ENCODE measurements around the gene ARL10. TPM values are rescaled to one million over a fixed set of nuclear protein-coding genes. Genes with fewer than 3 reads are reported as not detected.
A peak's percentile ranks its signal among the peaks of the same experiment; 100 is the strongest.

Gene ARL10
- total RNA-seq, 2 donors from 2014 or later, result 10.2 to 11.4 TPM

- peaks cover 4% of the 10 kb centered on the region for H3K4me1 Mint-ChIP-seq
- WGBS, 2 experiments (ENCODE audit: insufficient coverage in 1 of 2, insufficient read length in 1 of 2), result 83 to 100% methylated on average over 1 to 3 of the region's 3 CpGs
- no peak overlapping the region for H3K27ac ChIP-seq (ENCODE audit: low read depth, low read length)
- peak overlapping the region; percentile 95 for H3K4me3 ChIP-seq (ENCODE audit: low read length)
- no peaks in the 10 kb centered on the region for H3K27me3 ChIP-seq (ENCODE audit: control insufficient read depth, insufficient read depth, low read length, poor library complexity, severe bottlenecking)
- no peak for TF ChIP-seq CTCF (conservative IDR thresholded peaks at IDR 0.05)
- no peak for DNase-seq
- H3K9me3 ChIP-seq (ENCODE audit: control insufficient read depth, low read length), result peaks cover 13% of the 10 kb centered on the region
- peak overlapping the region; percentile 88 for H3K9ac ChIP-seq (ENCODE audit: extremely low read depth, low read length, poor library complexity, severe bottlenecking)
- H3K4me3 Mint-ChIP-seq, result peak overlapping the region; percentile 63
- peaks cover 9% of the 10 kb centered on the region for H3K27me3 Mint-ChIP-seq (ENCODE audit: insufficient read depth)
- no peak overlapping the region for H3K27ac Mint-ChIP-seq
- H3K36me3 ChIP-seq (ENCODE audit: control insufficient read depth, insufficient read depth, low read length), result peaks cover 30% of the 10 kb centered on the region
- H3K36me3 Mint-ChIP-seq (ENCODE audit: low read depth), result peaks cover 11% of the 10 kb centered on the region
- peaks cover 26% of the 10 kb centered on the region for H3K9me3 Mint-ChIP-seq
- H3K4me1 ChIP-seq (ENCODE audit: control insufficient read depth, insufficient read depth, low read length), result peaks cover 3% of the 10 kb centered on the region
Measured at GRCh38 chr5:176414704-176415103, 49.4 kb downstream of the ARL10 start.

GRCh38 chr5:176415240-176415951 lies 50.1 kb downstream of the ARL10 start:
- Mint-ChIP-seq H3K27ac (peak overlapping the region; percentile 61), H3K36me3 (ENCODE audit: low read depth) (peaks cover 6% of the 10 kb centered on the region), H3K4me1 (peaks cover 4% of the 10 kb centered on the region), H3K9me3 (peaks cover 32% of the 10 kb centered on the region), H3K4me3 (peak overlapping the region; percentile 63), H3K27me3 (ENCODE audit: insufficient read depth) (peaks cover 9% of the 10 kb centered on the region)
- peaks cover 23% of the 10 kb centered on the region for H3K36me3 ChIP-seq (ENCODE audit: control insufficient read depth, insufficient read depth, low read length)
- H3K27ac ChIP-seq (ENCODE audit: low read depth, low read length), result no peak overlapping the region
- no peaks in the 10 kb centered on the region for H3K27me3 ChIP-seq (ENCODE audit: control insufficient read depth, insufficient read depth, low read length, poor library complexity, severe bottlenecking)
- H3K4me3 ChIP-seq (ENCODE audit: low read length), result peak overlapping the region; percentile 95
- peak overlapping the region; percentile 88 for H3K9ac ChIP-seq (ENCODE audit: extremely low read depth, low read length, poor library complexity, severe bottlenecking)
- peaks cover 20% of the 10 kb centered on the region for H3K9me3 ChIP-seq (ENCODE audit: control insufficient read depth, low read length)
- DNase-seq, result no peak
- whole genome bisulfite sequencing, 2 experiments (ENCODE audit: insufficient coverage in 1 of 2, insufficient read length in 1 of 2), result 81 to 83% methylated on average over 6 to 12 of the region's 13 CpGs
- TF ChIP-seq CTCF (conservative IDR thresholded peaks at IDR 0.05), result no peak
- H3K4me1 ChIP-seq (ENCODE audit: control insufficient read depth, insufficient read depth, low read length), result peaks cover 3% of the 10 kb centered on the region

DNA sequence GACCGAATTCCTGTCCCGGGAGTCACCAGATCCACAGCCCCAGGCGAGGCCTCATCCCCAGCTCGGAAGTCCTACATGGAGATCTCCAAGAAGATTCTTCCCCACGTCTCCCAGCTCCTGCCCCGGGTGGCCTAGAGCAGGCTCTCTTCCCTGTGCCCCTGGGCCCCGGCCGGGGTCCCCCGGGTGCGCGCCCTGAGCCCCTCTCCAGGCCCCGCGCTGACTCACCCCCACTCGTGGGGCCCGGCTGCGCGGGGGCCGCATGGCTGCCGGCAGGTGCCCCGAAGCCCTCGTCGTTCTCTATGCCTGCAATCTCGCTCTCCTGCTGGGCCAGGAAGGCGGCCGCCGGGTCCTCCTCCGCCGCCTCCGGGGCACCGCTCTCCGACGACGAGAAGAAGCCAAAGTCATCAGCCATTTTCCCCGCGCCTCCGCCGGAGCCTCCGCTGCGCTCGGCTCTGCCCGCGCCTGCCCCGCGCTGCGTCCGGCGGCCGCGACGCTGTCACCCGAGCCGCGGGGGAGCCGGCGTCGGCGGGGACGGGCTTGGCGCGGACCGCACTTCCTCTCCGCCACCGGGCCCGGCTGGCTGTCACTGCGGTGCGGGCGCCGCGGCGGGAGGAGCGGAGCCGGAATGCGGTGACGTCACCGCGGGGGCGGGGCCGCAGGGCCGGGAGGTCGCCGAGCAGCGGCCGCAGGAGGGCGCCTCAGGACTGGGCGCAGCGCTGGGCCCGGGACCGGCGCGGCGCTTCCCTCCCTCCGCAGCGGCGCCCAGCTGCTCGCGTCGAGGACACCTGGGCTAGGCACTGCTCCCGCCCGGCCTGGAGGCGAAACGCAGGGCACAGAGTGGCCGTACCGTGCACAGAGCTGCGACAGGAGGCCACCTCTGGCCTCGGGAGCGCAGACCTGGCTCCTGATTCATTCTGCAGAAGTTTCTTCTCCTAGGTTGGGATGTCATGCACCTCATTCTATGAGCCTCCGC lies 51.0 kb downstream of the ARL10 start, which contains the start of gene CLTB:
TSS of gene CLTB (minus strand) at position 588 of the 973 bp plus-strand sequence. CDS start at position 412, 176 bp downstream.
- 3 to 10% methylated on average over 18 to 107 of the region's 107 CpGs for WGBS, 2 experiments (ENCODE audit: insufficient coverage in 1 of 2, insufficient read length in 1 of 2)

More for the DNA sequence above, 51.0 kb downstream of the ARL10 start, which contains the start of gene CLTB:
- Mint-ChIP-seq H3K4me1 (peaks cover 6% of the 10 kb centered on the region), H3K36me3 (ENCODE audit: low read depth) (peaks cover 8% of the 10 kb centered on the region), H3K4me3 (peak within 1 kb of the TSS; percentile 63), H3K27ac (peak within 1 kb of the TSS; percentile 61), H3K27me3 (ENCODE audit: insufficient read depth) (peaks cover 9% of the 10 kb centered on the region), H3K9me3 (peaks cover 40% of the 10 kb centered on the region)
- peaks cover 23% of the 10 kb centered on the region for H3K9me3 ChIP-seq (ENCODE audit: control insufficient read depth, low read length)
- TF ChIP-seq CTCF (conservative IDR thresholded peaks at IDR 0.05), result peak; percentile 89
- peak within 1 kb of the TSS; percentile 88 for H3K9ac ChIP-seq (ENCODE audit: extremely low read depth, low read length, poor library complexity, severe bottlenecking)
- peaks cover 3% of the 10 kb centered on the region for H3K4me1 ChIP-seq (ENCODE audit: control insufficient read depth, insufficient read depth, low read length)
- H3K27ac ChIP-seq (ENCODE audit: low read depth, low read length), result peak within 1 kb of the TSS; percentile 11
- H3K27me3 ChIP-seq (ENCODE audit: control insufficient read depth, insufficient read depth, low read length, poor library complexity, severe bottlenecking), result no peaks in the 10 kb centered on the region
- H3K4me3 ChIP-seq (ENCODE audit: low read length), result peak within 1 kb of the TSS; percentile 95
- DNase-seq, result peak; percentile 96
- H3K36me3 ChIP-seq (ENCODE audit: control insufficient read depth, insufficient read depth, low read length), result peaks cover 16% of the 10 kb centered on the region
